Heart left ventricle (tissue), 16 donors: ENCODE results near the gene IREB2. TPM values are rescaled to one million over a fixed set of nuclear protein-coding genes. Genes with fewer than 3 reads are reported as not detected.

Experiments used
- ATAC-seq, 4 donors: fragments of 200-7000 bp; cut with Tn5 transposase; one replicate each; pipeline ENCODE4 v1.9.1; 2020 to 2022; ENCODE audit warnings: moderate library complexity in 4 of 4, mild to moderate bottlenecking in 3 of 4, moderate number of reproducible peaks in 1 of 4
- DNase-seq, 5 donors: peaks; one replicate each; pipeline ENCODE4 v3.0.0-alpha.2; 2020
- H3K27ac ChIP-seq, 12 donors: fragments of 200-600 bp; sonication (generic) in 4 of 12; one replicate each; pipeline versions ENCODE4 v1.5.0 to v1.8.0; 2016 to 2022; ENCODE audit warnings: mild to moderate bottlenecking in 2 of 12
- H3K27me3 ChIP-seq, 9 donors: fragments of 200-600 bp; sonication (generic) in 2 of 9; one replicate each; pipeline versions ENCODE4 v1.5.1 to v1.8.0; 2016 to 2022; ENCODE audit warnings: mild to moderate bottlenecking in 3 of 9
- H3K36me3 ChIP-seq, 9 donors: fragments of 200-600 bp; sonication (generic) in 2 of 9; one replicate each; pipeline versions ENCODE4 v1.5.0 to v1.8.0; 2018 to 2022; ENCODE audit warnings: mild to moderate bottlenecking in 2 of 9
- H3K4me1 ChIP-seq, 12 donors: fragments of 200-600 bp; sonication (generic) in 4 of 12; one replicate each; pipeline versions ENCODE4 v1.5.0 to v1.8.0; 2016 to 2022; ENCODE audit warnings: mild to moderate bottlenecking in 3 of 12
- H3K4me3 ChIP-seq, 12 donors: fragments of 200-600 bp; sonication (generic) in 4 of 12; one replicate each; pipeline versions ENCODE4 v1.5.0 to v1.8.0; 2017 to 2022; ENCODE audit warnings: mild to moderate bottlenecking in 9 of 12, moderate library complexity in 4 of 12
- H3K9me3 ChIP-seq, 12 donors: fragments of 200-600 bp; sonication (generic) in 4 of 12; one replicate each; pipeline versions ENCODE4 v1.5.0 to v1.8.0; 2016 to 2022; ENCODE audit warnings: mild to moderate bottlenecking in 1 of 12
- CTCF ChIP-seq, 12 donors: fragments of 200-600 bp; sonication (generic) in 4 of 12; IDR thresholded peaks; one replicate each; pipeline versions ENCODE4 v1.5.0 to v1.8.0; 2018 to 2022; ENCODE audit warnings: antibody characterized with exemption in 12 of 12, mild to moderate bottlenecking in 5 of 12
- POLR2A ChIP-seq, 2 donors: fragments of 450-650 bp; IDR thresholded peaks; one replicate each; pipeline ENCODE4 v1.6.1; 2017; ENCODE audit warnings: antibody characterized with exemption in 2 of 2, mild to moderate bottlenecking in 2 of 2, moderate library complexity in 2 of 2
- WGBS, 4 donors: extraction: QIAGEN DNeasy Blood & Tissue Kit in 2 of 4; methylation state at CpG; one replicate each; pipeline versions ENCODE4 v1.1.5 to v1.1.7; 2013 to 2018; 5-methylcytosine and 5-hydroxymethylcytosine counted together
- intact Hi-C, 10 donors: fragments of 100-400 bp; cut with DNase I; formaldehyde crosslinking; loops; one replicate each; pipeline versions ENCODE4 v1.11.1 to v1.14.2; 2022
- polyA plus RNA-seq, 2 donors: library from polyadenylated mRNA; stranded (reverse); fragments of 200-250 nt; gene quantifications; one replicate each; pipeline ENCODE4 v1.2.3, GENCODE V29; 2013
- total RNA-seq, 9 donors: library from RNA; depleted of rRNA in 2 of 9; stranded (reverse); fragments of >200 nt in 2 of 9; fragmentation: NEBNext Ultra II Directional in 3 of 9; extraction: Animal tissue kit (Norgen Biotek cat#: 25700) in 3 of 9; gene quantifications; one replicate each; pipeline versions ENCODE4 v1.1.0 to v1.2.4, GENCODE V29; 2016 to 2023
- donor health status: ischemic (EF 13 %, LVEDD 7.1; RV severe dilation, severe dysfunction).
- donor health status: healthy with polysubstance abuse.
- donor health status: DM: no; HTN: yes; CAD: no.
- donor health status: DM: no; HTN: no; CAD: no.
- donor health status: ischemic (EF 25% LVEDD 6.9; RV normal size, moderate dysfunction).
- donor health status: ischemic (EF 25% LVEDD 5.7; RV mildly dilated, moderate dysfunction).
- donor health status: healthy.
- donor health status: DM: yes; HTN: yes; CAD: no.
- donor health status: ischemic (EF 35%, LVEDD 5.7; RV mildly dilated, moderate dysfunction).
- donor health status: nonischemic (EF 11% LVEDD 7.7; RV severe dilation, severe dysfunction).
- donor health status: DM: yes; HTN: yes; CAD: no.
- donor health status: PGD.
- donor health status: ischemic (EF 29% LVEDD 5.4; RV normal size, mild dysfunction).
- donor health status: nonischemic (EF 23%, LVEDD 6.1; RV moderate dilation, normal function).

IREB2 gene
- total and polyA plus RNA-seq, 11 donors, result 6.3 to 50.0 (median 29.5) TPM

GRCh38 chr15:78406016-78406585, 31.9 kb upstream of the IREB2 start:
- DNase-seq (no peak), ATAC-seq (no peak)
- TF ChIP-seq POLR2A (IDR thresholded peaks at IDR 0.05), result no peak
- TF ChIP-seq CTCF (IDR thresholded peaks at IDR 0.05), result no peak
- Histone ChIP-seq H3K27ac (no peak overlapping the region), H3K4me1 (no peaks in the 10 kb centered on the region), H3K36me3 (no peaks in the 10 kb centered on the region), H3K4me3 (no peak overlapping the region), H3K27me3 (peaks cover 0 to 37% (median 7%) of the 10 kb centered on the region in 9 donors), H3K9me3 (no peaks in the 10 kb centered on the region)
- intact Hi-C loops, result loop anchor here in 1 of 10 donors (10.0 kb wide), 1 partner anchor 71 kb away; no protein-coding TSS in a partner anchor
- WGBS, 4 donors, result 70 to 86% (median 82%) methylated on average over 6 to 8 of the region's 8 CpGs

GRCh38 chr15:78407608-78408354, 30.2 kb upstream of the IREB2 start:
- ATAC-seq (no peak), DNase-seq (no peak)
- Histone ChIP-seq H3K27ac (no peak overlapping the region), H3K27me3 (peaks cover 0 to 28% (median 5%) of the 10 kb centered on the region in 9 donors), H3K4me3 (no peak overlapping the region), H3K36me3 (no peaks in the 10 kb centered on the region), H3K9me3 (no peaks in the 10 kb centered on the region), H3K4me1 (no peaks in the 10 kb centered on the region)
- intact Hi-C loops, result loop anchor here in 1 of 10 donors (10.0 kb wide), 1 partner anchor 73 kb away; no protein-coding TSS in a partner anchor
- 66 to 71% (median 67%) methylated on average over 6 of the region's 6 CpGs for WGBS, 4 donors
- TF ChIP-seq CTCF (IDR thresholded peaks at IDR 0.05) (no peak), POLR2A (IDR thresholded peaks at IDR 0.05) (no peak)

- H3K4me3 ChIP-seq, result no peak overlapping the region
- intact Hi-C loops, result loop anchor here in 1 of 10 donors (10.0 kb wide), 1 partner anchor 73 kb away; no protein-coding TSS in a partner anchor
- TF ChIP-seq CTCF (IDR thresholded peaks at IDR 0.05), result no peak
- TF ChIP-seq POLR2A (IDR thresholded peaks at IDR 0.05), result no peak
- peaks cover 0 to 25% (median 5%) of the 10 kb centered on the region in 9 donors for H3K27me3 ChIP-seq
- ATAC-seq (no peak), DNase-seq (no peak)
- H3K27ac ChIP-seq, result no peak overlapping the region
- H3K36me3 ChIP-seq, result no peaks in the 10 kb centered on the region
- WGBS, 4 donors, result 65 to 80% (median 70%) methylated on average over 4 of the region's 4 CpGs
- H3K4me1 ChIP-seq, result no peaks in the 10 kb centered on the region
- H3K9me3 ChIP-seq, result no peaks in the 10 kb centered on the region
Measured at GRCh38 chr15:78408355-78408640, 29.7 kb upstream of the IREB2 start.

GRCh38 chr15:78408961-78409360, 29.1 kb upstream of the IREB2 start:
- intact Hi-C loops, result loop anchor here in 1 of 10 donors (10.0 kb wide), 1 partner anchor 74 kb away; no protein-coding TSS in a partner anchor
- Histone ChIP-seq H3K4me1 (no peaks in the 10 kb centered on the region), H3K4me3 (no peak overlapping the region), H3K27ac (no peak overlapping the region), H3K9me3 (no peaks in the 10 kb centered on the region), H3K27me3 (peaks cover 0 to 18% (median 5%) of the 10 kb centered on the region in 9 donors), H3K36me3 (no peaks in the 10 kb centered on the region)
- WGBS, 4 donors, result 52 to 65% (median 57%) methylated on average over 1 to 2 of the region's 2 CpGs
- ATAC-seq, result no peak
- TF ChIP-seq POLR2A (IDR thresholded peaks at IDR 0.05) (no peak), CTCF (IDR thresholded peaks at IDR 0.05) (no peak)
- DNase-seq, result no peak
